Rectal smooth muscle tissue (tissue), 1 donor: Measurements from ENCODE around the gene ORMDL2.

Source experiments
- H3K27ac ChIP-seq: one replicate; pipeline ENCODE4 v1.7.0; 2013; ENCODE audit warnings: low read depth, low read length, inconsistent platforms
- H3K27me3 ChIP-seq: one replicate; pipeline ENCODE4 v1.7.0; 2013; ENCODE audit warnings: low read length; ENCODE audit not compliant: control insufficient read depth, insufficient read depth
- H3K36me3 ChIP-seq: one replicate; pipeline ENCODE4 v1.7.0; 2013; ENCODE audit warnings: low read length; ENCODE audit not compliant: control insufficient read depth, insufficient read depth
- H3K4me1 ChIP-seq: one replicate; pipeline ENCODE4 v1.7.0; 2013; ENCODE audit warnings: low read length; ENCODE audit not compliant: control insufficient read depth, insufficient read depth
- H3K4me3 ChIP-seq: one replicate; pipeline ENCODE4 v1.7.0; 2013; ENCODE audit warnings: low read length
- H3K9ac ChIP-seq: one replicate; pipeline ENCODE4 v1.7.0; 2013; ENCODE audit warnings: low read length

ORMDL2 gene

GRCh38 chr12:55814257-55814656, 3.6 kb upstream of the ORMDL2 start:
- Histone ChIP-seq H3K27me3 (no peaks in the 10 kb centered on the region), H3K36me3 (no peaks in the 10 kb centered on the region), H3K9ac (no peak overlapping the region), H3K4me3 (no peak overlapping the region), H3K27ac (no peak overlapping the region), H3K4me1 (peaks cover 12% of the 10 kb centered on the region)

DNA sequence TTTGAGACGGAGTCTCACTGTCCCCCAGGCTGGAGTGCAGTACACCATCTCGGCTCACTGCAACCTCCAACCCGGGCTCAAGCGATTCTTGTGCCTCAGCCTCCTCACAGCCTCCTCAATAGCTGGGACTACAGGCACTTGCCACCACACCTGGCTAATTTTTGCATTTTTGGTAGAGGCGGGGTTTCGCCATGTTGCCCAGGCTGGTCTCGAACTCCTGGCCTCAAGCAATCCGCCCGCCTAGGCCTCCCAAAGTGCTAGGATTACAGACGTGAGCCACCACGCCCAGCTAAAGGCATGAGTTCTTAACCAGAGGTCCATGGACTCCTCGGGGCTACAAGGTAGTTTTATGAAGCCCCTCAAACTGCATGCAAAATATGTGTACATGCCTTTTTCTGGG, 2.4 kb upstream of the ORMDL2 start:
- Histone ChIP-seq H3K4me3 (no peak overlapping the region), H3K9ac (no peak overlapping the region)

DNA sequence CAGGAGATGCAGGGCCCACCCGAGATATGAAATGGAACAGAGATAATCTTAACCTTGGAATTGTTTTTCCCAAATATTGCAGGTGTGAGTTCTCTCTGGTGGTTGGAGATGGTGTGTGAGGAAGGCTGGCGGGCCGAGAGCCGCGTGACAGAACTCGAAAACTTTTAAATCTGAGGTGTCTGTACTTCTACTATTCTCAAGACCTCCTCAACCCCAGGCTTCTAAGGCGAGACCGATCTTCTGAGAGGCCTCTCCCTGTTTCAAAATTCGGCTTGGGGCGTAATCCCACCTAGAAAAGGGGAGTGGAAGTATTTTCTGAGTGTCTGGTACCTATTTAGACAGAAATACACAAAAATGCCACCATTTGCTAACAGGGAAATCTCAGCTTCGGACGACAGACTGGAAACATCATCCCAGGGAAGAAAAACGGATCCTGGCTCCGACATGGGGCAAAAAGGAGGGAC, 928 bp upstream of the ORMDL2 start:
- Histone ChIP-seq H3K36me3 (peaks cover 7% of the 10 kb centered on the region), H3K27me3 (no peaks in the 10 kb centered on the region), H3K27ac (peak overlapping the region; percentile 80), H3K9ac (peak overlapping the region; percentile 97), H3K4me3 (peak overlapping the region; percentile 88), H3K4me1 (peaks cover 12% of the 10 kb centered on the region)

More for the DNA sequence above, 2.4 kb upstream of the ORMDL2 start:
- H3K27me3 ChIP-seq = no peaks in the 10 kb centered on the region
- peaks cover 12% of the 10 kb centered on the region for H3K4me1 ChIP-seq
- H3K36me3 ChIP-seq = peaks cover 5% of the 10 kb centered on the region
- H3K27ac ChIP-seq = no peak overlapping the region

GRCh38 chr12:55818140-55818728, 393 bp downstream of the ORMDL2 start:
- no peaks in the 10 kb centered on the region for H3K27me3 ChIP-seq
- H3K9ac ChIP-seq = peak overlapping the region; percentile 88
- H3K4me3 ChIP-seq = peak overlapping the region; percentile 80
- H3K4me1 ChIP-seq = peaks cover 12% of the 10 kb centered on the region
- peak overlapping the region; percentile 69 for H3K27ac ChIP-seq
- peaks cover 7% of the 10 kb centered on the region for H3K36me3 ChIP-seq

DNA sequence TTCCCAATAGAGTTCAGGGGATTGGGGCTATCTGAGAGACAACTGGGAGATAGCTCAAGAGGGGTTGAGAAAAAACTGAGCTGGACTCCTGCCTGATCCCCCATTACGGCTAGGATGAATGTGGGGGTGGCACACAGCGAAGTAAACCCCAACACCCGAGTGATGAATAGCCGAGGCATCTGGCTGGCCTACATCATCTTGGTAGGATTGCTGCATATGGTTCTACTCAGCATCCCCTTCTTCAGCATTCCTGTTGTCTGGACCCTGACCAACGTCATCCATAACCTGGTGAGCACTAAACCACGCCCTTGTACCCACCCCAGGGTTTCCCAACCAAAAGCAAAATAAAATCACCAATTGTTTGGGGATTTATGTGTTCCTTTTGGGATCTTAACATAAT, 1.0 kb downstream of the ORMDL2 start:
- Histone ChIP-seq H3K9ac (peak overlapping the region; percentile 88), H3K4me1 (peaks cover 12% of the 10 kb centered on the region), H3K36me3 (peaks cover 7% of the 10 kb centered on the region), H3K27ac (no peak overlapping the region), H3K4me3 (peak overlapping the region; percentile 80), H3K27me3 (no peaks in the 10 kb centered on the region)

DNA sequence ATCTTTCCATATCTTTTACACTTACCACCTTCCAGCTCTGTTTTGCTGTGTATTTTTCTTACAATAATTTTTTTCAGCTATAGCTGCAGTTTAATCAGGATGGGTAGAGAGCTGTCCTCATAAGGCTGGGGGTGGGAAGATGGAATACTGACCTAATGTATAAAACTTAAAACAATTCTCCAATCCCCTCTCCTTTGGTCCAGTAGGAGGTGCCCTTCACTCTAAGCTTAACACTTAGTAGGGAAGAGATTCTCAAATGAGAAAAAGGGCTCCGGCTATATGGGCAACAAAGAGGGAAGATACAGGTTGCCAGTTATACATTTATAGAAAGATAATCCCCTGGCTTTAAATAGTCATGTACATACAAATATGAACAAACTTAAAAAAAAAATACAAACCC, 2.8 kb downstream of the ORMDL2 start:
- H3K9ac ChIP-seq = no peak overlapping the region
- no peak overlapping the region for H3K4me3 ChIP-seq
- H3K36me3 ChIP-seq = peaks cover 7% of the 10 kb centered on the region
- no peak overlapping the region for H3K27ac ChIP-seq
- no peaks in the 10 kb centered on the region for H3K27me3 ChIP-seq
- H3K4me1 ChIP-seq = peaks cover 12% of the 10 kb centered on the region

DNA sequence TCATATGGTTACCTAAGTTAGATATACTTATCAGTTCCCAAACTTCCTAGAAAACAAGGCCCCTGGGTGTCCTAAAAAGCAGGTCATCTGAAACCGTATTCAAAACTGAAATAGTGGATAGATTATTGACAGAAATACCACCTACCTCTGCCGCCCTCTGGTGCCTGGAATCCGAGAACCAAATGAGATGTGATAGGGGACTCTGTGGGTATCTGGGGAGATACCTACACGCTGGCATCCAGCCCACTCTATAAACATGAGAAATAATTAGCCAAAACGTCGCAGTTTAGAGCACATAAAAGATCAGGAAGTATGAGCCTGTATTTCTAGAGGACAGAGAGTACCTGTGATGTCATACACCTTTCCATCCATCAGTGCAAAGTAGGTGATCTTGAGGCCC, 4.4 kb downstream of the ORMDL2 start:
- Histone ChIP-seq H3K27me3 (no peaks in the 10 kb centered on the region), H3K4me3 (no peak overlapping the region), H3K4me1 (peaks cover 7% of the 10 kb centered on the region), H3K9ac (no peak overlapping the region), H3K36me3 (peaks cover 7% of the 10 kb centered on the region), H3K27ac (no peak overlapping the region)

- H3K27me3 ChIP-seq = no peaks in the 10 kb centered on the region
- H3K4me1 ChIP-seq = peaks cover 6% of the 10 kb centered on the region
- no peak overlapping the region for H3K9ac ChIP-seq
- peaks cover 7% of the 10 kb centered on the region for H3K36me3 ChIP-seq
- H3K27ac ChIP-seq = no peak overlapping the region
- H3K4me3 ChIP-seq = no peak overlapping the region
Observed at GRCh38 chr12:55823419-55823818, 5.6 kb downstream of the ORMDL2 start.

GRCh38 chr12:55824726-55825125, 6.9 kb downstream of the ORMDL2 start:
- Histone ChIP-seq H3K27ac (no peak overlapping the region), H3K36me3 (peaks cover 4% of the 10 kb centered on the region), H3K4me1 (peaks cover 2% of the 10 kb centered on the region), H3K9ac (no peak overlapping the region), H3K27me3 (no peaks in the 10 kb centered on the region), H3K4me3 (no peak overlapping the region)

DNA sequence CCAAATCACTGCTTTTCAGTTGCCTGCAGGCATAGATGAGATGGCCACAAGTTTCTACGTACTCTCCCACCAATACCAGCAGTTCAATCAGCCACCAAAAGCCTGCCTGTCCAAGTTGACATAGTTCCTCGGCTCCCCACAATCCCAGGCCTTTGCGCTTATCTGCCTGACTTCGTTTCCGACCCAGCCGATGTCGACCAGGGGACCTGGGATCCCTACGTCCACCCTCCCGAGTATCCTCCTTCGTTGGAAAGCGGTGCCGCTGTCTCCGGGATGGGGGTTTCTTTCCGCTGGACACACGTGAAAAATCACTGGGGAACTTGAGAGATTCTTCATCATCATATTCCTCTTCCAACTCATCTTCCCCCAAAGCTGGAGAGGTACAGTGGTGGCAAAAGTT, 10.0 kb downstream of the ORMDL2 start:
- Histone ChIP-seq H3K9ac (no peak overlapping the region), H3K36me3 (no peaks in the 10 kb centered on the region), H3K27ac (no peak overlapping the region), H3K27me3 (no peaks in the 10 kb centered on the region), H3K4me1 (peaks cover 5% of the 10 kb centered on the region), H3K4me3 (peak overlapping the region; percentile 77)

- Histone ChIP-seq H3K27me3 (no peaks in the 10 kb centered on the region), H3K9ac (peak overlapping the region; percentile 24), H3K4me3 (peak overlapping the region; percentile 77), H3K27ac (peak overlapping the region; percentile 85), H3K36me3 (no peaks in the 10 kb centered on the region), H3K4me1 (peaks cover 5% of the 10 kb centered on the region)
Observed at GRCh38 chr12:55828357-55828756, 10.5 kb downstream of the ORMDL2 start.

- peaks cover 5% of the 10 kb centered on the region for H3K4me1 ChIP-seq
- H3K9ac ChIP-seq = peak overlapping the region; percentile 84
- H3K27me3 ChIP-seq = no peaks in the 10 kb centered on the region
- peak overlapping the region; percentile 80 for H3K4me3 ChIP-seq
- no peaks in the 10 kb centered on the region for H3K36me3 ChIP-seq
- H3K27ac ChIP-seq = peak overlapping the region; percentile 85
Observed at GRCh38 chr12:55829967-55830600, 12.2 kb downstream of the ORMDL2 start.
